Brain microvascular endothelial cell (primary cell): ENCODE measurements around the gene GINS1.

Experiments used
- DNase-seq: peaks from one replicate; pipeline ENCODE4 v3.0.0-alpha.2; 2020
- H3K27ac ChIP-seq: fragments of 250-450 bp; sonication (Bioruptor Pico); 2 replicates; pipeline ENCODE4 v1.5.1; 2020; ENCODE audit warnings: mild to moderate bottlenecking, moderate library complexity
- H3K27me3 ChIP-seq: fragments of 250-450 bp; sonication (Bioruptor Pico); replicated peaks from 2 replicates; pipeline ENCODE4 v1.5.1; 2020; ENCODE audit warnings: mild to moderate bottlenecking
- H3K36me3 ChIP-seq: fragments of 250-450 bp; sonication (Bioruptor Pico); replicated peaks from 2 replicates; pipeline ENCODE4 v1.5.1; 2020; ENCODE audit warnings: mild to moderate bottlenecking
- H3K4me3 ChIP-seq: 2 replicates; pipeline ENCODE4 v1.5.1; 2011; ENCODE audit warnings: low read depth, mild to moderate bottlenecking, control low read depth, low read length, moderate library complexity
- in situ Hi-C: cut with HindIII; loops from 2 replicates; pipeline ENCODE4 v1.10.0; 2017; ENCODE audit warnings: low sequenced_read_pairs, low pct_ligation_motif_present
- TF ChIP-seq, protein P1 (sequence below): IDR thresholded peaks from 2 replicates; pipeline ENCODE4 v1.5.1; 2011; ENCODE audit warnings: low read depth, mild to moderate bottlenecking, moderate library complexity, low read length, control low read depth, inconsistent platforms; ENCODE audit errors: missing control alignments

Gene GINS1

GRCh38 chr20:25424536-25424935, 17.1 kb downstream of the GINS1 start:
- Histone ChIP-seq H3K27ac (no peak overlapping the region), H3K4me3 (no peak overlapping the region), H3K36me3 (no peaks in the 10 kb centered on the region), H3K27me3 (no peaks in the 10 kb centered on the region)
- DNase-seq = no peak
- TF ChIP-seq, protein P1, sequence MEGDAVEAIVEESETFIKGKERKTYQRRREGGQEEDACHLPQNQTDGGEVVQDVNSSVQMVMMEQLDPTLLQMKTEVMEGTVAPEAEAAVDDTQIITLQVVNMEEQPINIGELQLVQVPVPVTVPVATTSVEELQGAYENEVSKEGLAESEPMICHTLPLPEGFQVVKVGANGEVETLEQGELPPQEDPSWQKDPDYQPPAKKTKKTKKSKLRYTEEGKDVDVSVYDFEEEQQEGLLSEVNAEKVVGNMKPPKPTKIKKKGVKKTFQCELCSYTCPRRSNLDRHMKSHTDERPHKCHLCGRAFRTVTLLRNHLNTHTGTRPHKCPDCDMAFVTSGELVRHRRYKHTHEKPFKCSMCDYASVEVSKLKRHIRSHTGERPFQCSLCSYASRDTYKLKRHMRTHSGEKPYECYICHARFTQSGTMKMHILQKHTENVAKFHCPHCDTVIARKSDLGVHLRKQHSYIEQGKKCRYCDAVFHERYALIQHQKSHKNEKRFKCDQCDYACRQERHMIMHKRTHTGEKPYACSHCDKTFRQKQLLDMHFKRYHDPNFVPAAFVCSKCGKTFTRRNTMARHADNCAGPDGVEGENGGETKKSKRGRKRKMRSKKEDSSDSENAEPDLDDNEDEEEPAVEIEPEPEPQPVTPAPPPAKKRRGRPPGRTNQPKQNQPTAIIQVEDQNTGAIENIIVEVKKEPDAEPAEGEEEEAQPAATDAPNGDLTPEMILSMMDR = no peak
- in situ Hi-C loops = no loop called here

GRCh38 chr20:25437153-25437581, 29.7 kb downstream of the GINS1 start:
- DNase-seq = no peak
- TF ChIP-seq, protein P1 = no peak
- Histone ChIP-seq H3K27ac (no peak overlapping the region), H3K4me3 (no peak overlapping the region), H3K27me3 (no peaks in the 10 kb centered on the region), H3K36me3 (no peaks in the 10 kb centered on the region)
- in situ Hi-C loops = no loop called here

GRCh38 chr20:25439328-25439727, 31.9 kb downstream of the GINS1 start:
- in situ Hi-C loops = no loop called here
- H3K4me3 ChIP-seq = no peak overlapping the region

DNA sequence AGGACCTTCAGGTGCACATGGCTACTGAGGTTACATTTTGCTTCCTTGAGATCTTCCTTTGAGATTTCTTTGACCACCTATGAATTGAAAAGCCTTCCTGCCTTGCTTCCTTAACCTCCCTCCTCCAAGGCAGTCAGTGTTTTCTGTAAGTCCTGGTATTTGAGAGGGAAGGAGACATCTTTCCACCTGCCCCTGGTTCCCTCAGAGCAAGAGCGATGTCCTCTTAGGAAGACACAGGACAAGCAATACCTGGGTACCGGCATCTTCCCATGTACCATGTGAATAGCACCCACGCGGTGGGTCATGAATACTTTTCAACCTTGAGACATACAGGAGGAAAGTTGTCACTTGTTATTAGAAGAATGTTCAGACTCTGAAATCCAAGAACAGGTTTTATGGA, 37.1 kb downstream of the GINS1 start:
- no peak overlapping the region for H3K4me3 ChIP-seq
- peaks cover 2% of the 10 kb centered on the region for H3K36me3 ChIP-seq
- no peak for DNase-seq
- in situ Hi-C loops = no loop called here
- H3K27ac ChIP-seq = no peak overlapping the region
- TF ChIP-seq, protein P1 = no peak
- no peaks in the 10 kb centered on the region for H3K27me3 ChIP-seq

More at GRCh38 chr20:25439328-25439727, 31.9 kb downstream of the GINS1 start:
- TF ChIP-seq, protein P1 = no peak
- Histone ChIP-seq H3K36me3 (no peaks in the 10 kb centered on the region), H3K27ac (no peak overlapping the region), H3K27me3 (no peaks in the 10 kb centered on the region)
- no peak for DNase-seq

- TF ChIP-seq, protein P1 = no peak
- DNase-seq = no peak
- H3K27me3 ChIP-seq = no peaks in the 10 kb centered on the region
- no peak overlapping the region for H3K27ac ChIP-seq
- peaks cover 2% of the 10 kb centered on the region for H3K36me3 ChIP-seq
- in situ Hi-C loops = no loop called here
- H3K4me3 ChIP-seq = no peak overlapping the region
Observed at GRCh38 chr20:25447671-25448070, 40.2 kb downstream of the GINS1 start.

GRCh38 chr20:25452333-25452732, 44.9 kb downstream of the GINS1 start:
- no peak overlapping the region for H3K4me3 ChIP-seq
- TF ChIP-seq, protein P1 = no peak
- in situ Hi-C loops = no loop called here
- no peak for DNase-seq
- no peaks in the 10 kb centered on the region for H3K27me3 ChIP-seq
- no peak overlapping the region for H3K27ac ChIP-seq
- H3K36me3 ChIP-seq = no peaks in the 10 kb centered on the region
